Endothelial cell of umbilical vein (primary cell): Measurements from ENCODE around the gene PYGB. TPM values are rescaled to one million over a fixed set of nuclear protein-coding genes. Genes with fewer than 3 reads are reported as not detected.

ENCODE experiments used
- BruUV-seq: library from RNA; stranded (reverse); fragments of 400-500 nt; replicated peaks from 2 replicates; lab custom pipeline; 2021; lab: Mats Ljungman, UMichigan
- CTCF ChIA-PET: fragments of 300-600, 350-600 bp; sonication (Branson Sonifier 250); formaldehyde crosslinking; loops from one replicate; lab custom pipeline; 2021; ENCODE audit warnings: antibody characterized with exemption, inconsistent platforms; lab: Charles Lee
- POLR2A ChIA-PET: fragments of 300-600, 350-600 bp; sonication (Branson Sonifier 250); formaldehyde crosslinking; loops from one replicate; lab custom pipeline; 2021; ENCODE audit warnings: antibody characterized with exemption, inconsistent platforms; lab: Charles Lee
- DNase-seq: peaks from one replicate; pipeline ENCODE4 v3.0.0-alpha.2; 2011; ENCODE audit warnings: low read depth, low spot score
- FAIRE-seq: peaks from 2 replicates; lab custom pipeline; 2011; peaks lifted over from hg19 to GRCh38; lab: Jason Lieb, UNC
- H2AFZ ChIP-seq: 2 replicates; pipeline ENCODE4 v1.6.0; 2012; ENCODE audit warnings: low read depth, low read length, control low read depth, inconsistent platforms
- H3K27ac ChIP-seq: 2 replicates; pipeline ENCODE4 v1.5.1; 2011; ENCODE audit warnings: low read depth, mild to moderate bottlenecking, control low read depth, low read length, moderate library complexity; ENCODE audit not compliant: insufficient read depth
- H3K27me3 ChIP-seq, 2 experiments: 2 replicates each; pipeline versions ENCODE4 v1.6.0 to v1.6.1; 2011; ENCODE audit warnings: low read length in 2 of 2, mixed read lengths in 1 of 2; ENCODE audit not compliant: control insufficient read depth in 2 of 2, insufficient read depth in 2 of 2
- H3K36me3 ChIP-seq, 2 experiments: 2 replicates in 1 of 2; 3 replicates in 1 of 2; pipeline ENCODE4 v1.5.1; 2011; ENCODE audit warnings: low read length in 2 of 2, mild to moderate bottlenecking in 1 of 2, moderate library complexity in 1 of 2; ENCODE audit not compliant: control insufficient read depth in 2 of 2, insufficient read depth in 2 of 2; ENCODE audit errors: extremely low read depth in 1 of 2
- H3K4me1 ChIP-seq: 3 replicates; pipeline ENCODE4 v1.5.1; 2011; ENCODE audit warnings: mild to moderate bottlenecking, low read length; ENCODE audit not compliant: control insufficient read depth, insufficient read depth; ENCODE audit errors: extremely low read depth
- H3K4me2 ChIP-seq: 2 replicates; pipeline ENCODE4 v1.6.1; 2011; ENCODE audit warnings: low read length, control low read depth, mixed read lengths; ENCODE audit not compliant: insufficient read depth
- H3K4me3 ChIP-seq, 3 experiments: fragments of 200-600 bp in 1 of 3; sonication (generic), shearing (Covaris generic) in 1 of 3; replicated peaks in 1 of 3; 2 replicates each; pipeline ENCODE4 v1.5.1; 2011 to 2016; ENCODE audit warnings: control low read depth in 3 of 3, low read length in 3 of 3, mild to moderate bottlenecking in 2 of 3, inconsistent platforms in 1 of 3, low read depth in 1 of 3, moderate library complexity in 1 of 3; ENCODE audit not compliant: insufficient read depth in 1 of 3
- H3K79me2 ChIP-seq: 2 replicates; pipeline ENCODE4 v1.6.0; 2012; ENCODE audit warnings: low read length, inconsistent platforms; ENCODE audit not compliant: control insufficient read depth, insufficient read depth
- H3K9ac ChIP-seq: replicated peaks from 2 replicates; pipeline ENCODE3; 2011; ENCODE audit warnings: low read length, control low read depth; ENCODE audit not compliant: insufficient read depth; ENCODE audit errors: extremely low read depth
- H3K9me1 ChIP-seq: replicated peaks from 3 replicates; pipeline ENCODE4 v1.6.0; 2011; ENCODE audit warnings: mild to moderate bottlenecking, low read length; ENCODE audit not compliant: control insufficient read depth, insufficient read depth; ENCODE audit errors: extremely low read depth
- H3K9me3 ChIP-seq: replicated peaks from 2 replicates; pipeline ENCODE4 v1.5.1; 2012; ENCODE audit warnings: low read length, inconsistent platforms; ENCODE audit not compliant: control insufficient read depth, insufficient read depth
- H4K20me1 ChIP-seq: replicated peaks from 2 replicates; pipeline ENCODE3; 2011; ENCODE audit warnings: mild to moderate bottlenecking, low read length; ENCODE audit not compliant: control insufficient read depth, insufficient read depth; ENCODE audit errors: extremely low read depth
- CTCF ChIP-seq, 2 donors: IDR thresholded peaks; 1 replicate in 1 of 2; 2 replicates in 1 of 2; pipeline ENCODE4 v1.5.1; 2011; ENCODE audit warnings: low read length in 2 of 2, mild to moderate bottlenecking in 2 of 2, moderate library complexity in 2 of 2, control low read depth in 1 of 2, inconsistent platforms in 1 of 2, low read depth in 1 of 2; ENCODE audit not compliant: insufficient read depth in 1 of 2; ENCODE audit errors: extremely low read depth in 1 of 2
- EZH2 ChIP-seq: IDR thresholded peaks from 2 replicates; pipeline ENCODE4 v1.6.1; 2012; ENCODE audit warnings: borderline replicate concordance, low read depth, mild to moderate bottlenecking, moderate library complexity, low read length, inconsistent platforms; ENCODE audit not compliant: severe bottlenecking
- FOS ChIP-seq: IDR thresholded peaks from 2 replicates; pipeline ENCODE4 v1.6.1; 2011; ENCODE audit warnings: mild to moderate bottlenecking, low read length, moderate library complexity, borderline replicate concordance; ENCODE audit not compliant: insufficient read depth
- GATA2 ChIP-seq: IDR thresholded peaks from 2 replicates; pipeline ENCODE4 v1.7.0; 2011; ENCODE audit warnings: low read depth, mild to moderate bottlenecking, moderate library complexity, mixed read lengths, low read length; ENCODE audit not compliant: insufficient read length, insufficient read depth
- JUN ChIP-seq: IDR thresholded peaks from 2 replicates; pipeline ENCODE4 v1.6.1; 2011; ENCODE audit warnings: borderline replicate concordance, low read depth; ENCODE audit not compliant: insufficient read length, insufficient read depth
- MAX ChIP-seq: IDR thresholded peaks from 2 replicates; pipeline ENCODE4 v1.6.1; 2011; ENCODE audit not compliant: insufficient read depth, insufficient read length
- MYC ChIP-seq: IDR thresholded peaks from one replicate; pipeline ENCODE4 v1.6.1; 2011; ENCODE audit warnings: mild to moderate bottlenecking, low read depth, low read length
- POLR2A ChIP-seq: IDR thresholded peaks from 2 replicates; pipeline ENCODE4 v1.6.1; 2012; ENCODE audit warnings: low read depth, mild to moderate bottlenecking, control low read depth, low read length
- POLR2AphosphoS5 ChIP-seq: IDR thresholded peaks from 2 replicates; pipeline ENCODE4 v1.6.1; 2012; ENCODE audit warnings: low read depth, mild to moderate bottlenecking, control low read depth, low read length, moderate library complexity; ENCODE audit not compliant: insufficient read depth
- dilution Hi-C: fragments of 300-500 bp; cut with MboI; formaldehyde crosslinking; loops from one replicate; pipeline ENCODE4 v1.15.0; 2019; ENCODE audit warnings: low sequenced_read_pairs; ENCODE audit not compliant: extremely low pct_ligation_motif_present
- intact Hi-C: fragments of 100-400 bp; cut with micrococcal nuclease; formaldehyde crosslinking; loops from one replicate; pipeline ENCODE4 v1.10.0; 2022
- polyA plus RNA-seq, 4 experiments: library from polyadenylated mRNA; depleted of rRNA in 3 of 4; stranded (reverse) in 3 of 4; unstranded in 1 of 4; fragments of >200 nt; gene quantifications; 2 replicates each; pipeline versions ENCODE4 v1.2.1 to v1.2.3, GENCODE V29; 2011 to 2012; ENCODE audit warnings: missing spikeins in 1 of 4
- total RNA-seq: library from RNA; stranded (reverse); gene quantifications from 2 replicates; pipeline ENCODE4 v1.2.3, GENCODE V29; 2021

Gene PYGB
- total and polyA plus RNA-seq, 2 donors (not counting 3 experiments of a cell fraction or from before 2014, with no cell fraction given), result 36.1 to 60.2 TPM

GRCh38 chr20:25277941-25278521, 30.1 kb downstream of the PYGB start:
- no peak overlapping the region for H3K4me3 ChIP-seq
- peaks cover 2 to 56% of the 10 kb centered on the region in 2 experiments for H3K36me3 ChIP-seq
- DNase-seq (no peak), FAIRE-seq (no peak)
- H3K9me3 ChIP-seq, result no peaks in the 10 kb centered on the region
- no peaks in the 10 kb centered on the region for H3K27me3 ChIP-seq
- H3K9me1 ChIP-seq, result no peaks in the 10 kb centered on the region
- BruUV-seq, result no TSS peak
- ChIA-PET POLR2A (no interaction called here), CTCF (interaction anchor here (2.3 kb wide), 1 partner anchor 121 kb away, joined by 6 read pairs; no protein-coding TSS in a partner anchor)
- intact Hi-C loops, result no loop called here
- no peak overlapping the region for H3K27ac ChIP-seq
- no peaks in the 10 kb centered on the region for H3K79me2 ChIP-seq
- H3K4me2 ChIP-seq, result no peak overlapping the region
- dilution Hi-C loops, result no loop called here
- H4K20me1 ChIP-seq, result no peaks in the 10 kb centered on the region
- TF ChIP-seq MYC, result no peak
- no peak for TF ChIP-seq GATA2
- TF ChIP-seq EZH2, result no peak
- no peak for TF ChIP-seq POLR2AphosphoS5
- no peak for TF ChIP-seq FOS
- TF ChIP-seq MAX, result no peak
- TF ChIP-seq CTCF (IDR thresholded peaks at IDR 0.05; ENCODE audit: extremely low read depth in 1 of 2, insufficient read depth in 1 of 2, low read depth in 1 of 2, low read length in 2 of 2), result no peak
- TF ChIP-seq POLR2A, result no peak
- no peak for TF ChIP-seq JUN
- no peak overlapping the region for H3K9ac ChIP-seq
- no peak overlapping the region for H2AFZ ChIP-seq
- no peaks in the 10 kb centered on the region for H3K4me1 ChIP-seq
